Astrocyte of the cerebellum (primary cell): Measurements from ENCODE around the gene GAL3ST2.
"Not testable (repeated sequence)": the region's sequence is repeated elsewhere in the genome, so short reads cannot be mapped to it uniquely, and the experiment has no call there.

ENCODE experiments used
- DNase-seq: peaks from one replicate; pipeline ENCODE4 v3.0.0-alpha.2; 2011; ENCODE audit warnings: low read depth
- H3K4me3 ChIP-seq: 2 replicates; pipeline ENCODE4 v1.5.1; 2011; ENCODE audit warnings: mild to moderate bottlenecking, low read depth, low read length, moderate library complexity
- CTCF ChIP-seq: IDR thresholded peaks from 2 replicates; pipeline ENCODE4 v1.5.1; 2012; ENCODE audit warnings: low read length, low read depth, moderate library complexity, mild to moderate bottlenecking; ENCODE audit errors: missing control alignments
- in situ Hi-C: cut with HindIII; loops from 2 replicates; pipeline ENCODE4 v1.10.0; 2017; ENCODE audit warnings: low sequenced_read_pairs

Gene GAL3ST2

GRCh38 chr2:241752689-241753276, 23.8 kb upstream of the GAL3ST2 start:
- in situ Hi-C loops, result no loop called here
- TF ChIP-seq CTCF, result no peak
- no peak for DNase-seq
- no peak overlapping the region for H3K4me3 ChIP-seq

GRCh38 chr2:241753493-241753892, 23.1 kb upstream of the GAL3ST2 start:
- no peak for TF ChIP-seq CTCF
- in situ Hi-C loops, result no loop called here

GRCh38 chr2:241754042-241754441, 22.6 kb upstream of the GAL3ST2 start:
- no peak for DNase-seq
- no peak for TF ChIP-seq CTCF
- no peak overlapping the region for H3K4me3 ChIP-seq
- in situ Hi-C loops, result no loop called here

More at GRCh38 chr2:241753493-241753892, 23.1 kb upstream of the GAL3ST2 start:
- no peak for DNase-seq
- no peak overlapping the region for H3K4me3 ChIP-seq

- DNase-seq, result no peak
- in situ Hi-C loops, result no loop called here
- TF ChIP-seq CTCF, result no peak
- no peak overlapping the region for H3K4me3 ChIP-seq
Measured at GRCh38 chr2:241755166-241755565, 21.5 kb upstream of the GAL3ST2 start.

GRCh38 chr2:241755777-241756176, 20.8 kb upstream of the GAL3ST2 start:
- no peak overlapping the region for H3K4me3 ChIP-seq

GRCh38 chr2:241759067-241759807, 17.4 kb upstream of the GAL3ST2 start:
- no peak for TF ChIP-seq CTCF

More at GRCh38 chr2:241755777-241756176, 20.8 kb upstream of the GAL3ST2 start:
- DNase-seq, result no peak
- no peak for TF ChIP-seq CTCF
- in situ Hi-C loops, result no loop called here

GRCh38 chr2:241759893-241760292, 16.7 kb upstream of the GAL3ST2 start:
- DNase-seq, in situ Hi-C loops, H3K4me3 ChIP-seq: not testable (repeated sequence)

More at GRCh38 chr2:241759067-241759807, 17.4 kb upstream of the GAL3ST2 start:
- H3K4me3 ChIP-seq, result no peak overlapping the region
- in situ Hi-C loops, result no loop called here
- DNase-seq, result no peak
